Urothelium cell line (cell line): Measurements from ENCODE around the gene PARD3B.

ENCODE experiments used
- DNase-seq: peaks from one replicate; pipeline ENCODE4 v3.0.0; 2011; ENCODE audit warnings: low spot score, mixed read lengths
- FAIRE-seq: peaks from 2 replicates; lab custom pipeline; 2011; peaks lifted over from hg19 to GRCh38; lab: Jason Lieb, UNC

Gene PARD3B

DNA sequence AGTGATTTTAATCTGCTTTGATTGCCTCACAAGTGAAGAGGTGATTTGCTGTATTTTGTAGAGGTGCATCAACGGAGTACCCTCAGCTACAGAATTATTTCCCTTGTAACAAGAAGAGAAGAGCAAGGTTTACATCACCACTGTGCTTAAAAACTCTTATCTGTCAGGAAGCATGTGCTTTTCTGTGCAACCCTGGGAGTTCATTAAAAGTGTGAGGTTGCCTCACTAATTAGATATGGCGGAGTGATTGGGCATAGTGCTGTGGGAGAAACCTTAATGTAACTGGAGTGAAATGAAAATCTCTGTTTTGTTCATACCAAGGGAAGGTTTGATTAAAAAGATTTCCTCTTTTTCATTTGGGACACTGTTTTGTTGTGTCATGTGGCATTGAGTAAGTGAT lies 544.7 kb downstream of the PARD3B start:
- DNase-seq = no peak
- no peak for FAIRE-seq

GRCh38 chr2:205091411-205091810 lies 546.1 kb downstream of the PARD3B start:
- no peak for FAIRE-seq
- DNase-seq = no peak

DNA sequence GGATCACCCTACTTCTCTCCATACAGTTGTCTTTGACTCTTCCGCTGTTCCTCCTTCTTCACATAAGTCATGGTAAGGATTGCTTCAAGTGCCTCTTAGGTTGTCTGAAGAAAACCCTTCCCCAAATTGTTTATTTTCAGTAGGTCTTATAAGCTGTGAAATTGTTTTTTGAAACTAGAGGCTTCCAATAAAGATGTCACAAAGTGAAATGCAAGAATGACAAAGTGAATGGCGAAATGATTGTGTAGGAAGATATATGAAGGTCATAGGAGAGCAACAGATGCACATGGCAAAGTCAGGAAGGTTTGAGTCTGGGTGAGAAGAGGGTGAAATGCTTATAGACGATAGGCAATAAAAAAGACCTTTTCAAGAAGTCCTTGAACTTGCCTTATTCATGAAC lies 548.8 kb downstream of the PARD3B start:
- no peak for FAIRE-seq

GRCh38 chr2:205103699-205104098 lies 558.4 kb downstream of the PARD3B start:
- FAIRE-seq (no peak), DNase-seq (no peak)

More for the DNA sequence above, 548.8 kb downstream of the PARD3B start:
- no peak for DNase-seq

DNA sequence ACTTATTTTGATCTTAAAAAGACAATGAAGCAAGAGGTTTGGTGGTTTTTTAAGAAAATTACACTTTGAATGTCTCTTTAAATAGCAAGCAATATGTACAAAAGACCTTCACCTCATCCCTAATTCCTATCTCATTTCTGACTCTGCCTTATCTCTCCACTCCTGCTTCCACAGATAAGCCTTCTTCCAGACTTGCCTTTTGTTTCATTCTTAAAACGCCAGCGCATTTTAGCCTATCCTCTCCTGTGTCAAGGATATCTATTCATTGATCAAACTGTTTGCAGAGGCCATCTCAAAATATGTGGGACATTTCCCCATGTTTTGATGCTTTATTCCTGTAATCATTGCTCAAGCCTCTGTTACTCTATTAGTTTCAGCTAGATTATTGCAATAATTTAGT lies 562.5 kb downstream of the PARD3B start:
- no peak for DNase-seq
- FAIRE-seq = no peak

GRCh38 chr2:205115511-205115910 lies 570.2 kb downstream of the PARD3B start:
- no peak for DNase-seq
- FAIRE-seq = no peak

DNA sequence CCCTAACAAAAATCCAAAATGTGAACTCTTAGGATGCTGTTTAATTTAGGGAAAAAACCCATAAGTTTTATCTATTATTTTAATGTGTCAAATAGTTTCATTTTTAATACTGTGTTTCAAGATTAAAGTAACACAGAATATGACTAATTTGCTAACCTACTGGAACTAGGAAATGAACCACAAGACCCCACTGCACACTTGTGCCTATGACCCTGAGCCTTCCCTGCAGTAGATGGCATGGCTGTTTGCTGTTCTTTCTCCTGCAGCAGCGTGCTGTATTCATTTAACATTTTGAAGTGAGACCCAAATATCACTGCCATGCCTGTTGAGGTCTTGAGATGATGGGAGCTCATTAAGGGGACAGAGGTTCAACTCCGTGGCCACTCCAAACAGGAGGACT lies 571.9 kb downstream of the PARD3B start:
- FAIRE-seq = no peak
- no peak for DNase-seq

GRCh38 chr2:205119136-205119535 lies 573.9 kb downstream of the PARD3B start:
- FAIRE-seq (no peak), DNase-seq (no peak)

DNA sequence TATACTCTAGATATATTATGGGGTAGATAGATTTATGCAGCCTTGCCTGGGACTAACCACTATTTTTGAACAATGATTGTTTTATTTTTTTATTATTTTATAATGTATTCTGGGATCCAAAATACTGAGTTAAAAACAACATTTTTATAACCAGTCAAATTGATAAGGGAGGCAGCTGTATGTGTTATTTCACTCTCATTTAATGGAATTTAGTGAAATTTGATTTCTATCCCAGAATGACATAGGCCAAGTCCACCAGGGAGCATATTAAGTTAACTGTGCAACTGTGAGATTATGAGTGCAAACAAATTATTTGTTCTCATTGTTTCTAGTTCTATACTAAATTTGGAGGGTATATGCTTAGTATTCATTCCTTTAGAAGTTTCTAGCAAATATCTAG lies 583.5 kb downstream of the PARD3B start:
- no peak for DNase-seq
- no peak for FAIRE-seq

DNA sequence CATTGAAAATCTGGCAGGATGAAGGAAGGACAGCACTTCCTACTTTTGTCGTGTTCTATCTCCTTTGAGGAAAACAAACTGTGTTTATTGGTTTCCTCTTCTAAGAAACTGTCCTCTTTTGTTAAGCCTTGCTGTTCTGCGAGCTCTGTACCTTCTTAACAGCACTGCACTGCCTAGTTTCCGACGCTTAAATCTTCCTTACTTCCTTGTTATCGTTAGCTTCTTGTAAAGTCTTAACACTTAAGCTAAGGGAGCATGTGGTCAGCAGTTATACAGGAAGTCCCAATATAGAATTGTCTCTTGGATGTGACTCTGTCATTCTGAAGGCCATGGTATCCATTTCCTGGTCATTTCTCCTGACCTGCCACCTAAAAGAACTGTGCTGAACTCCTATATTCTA lies 584.3 kb downstream of the PARD3B start:
- FAIRE-seq = no peak
- DNase-seq = no peak

DNA sequence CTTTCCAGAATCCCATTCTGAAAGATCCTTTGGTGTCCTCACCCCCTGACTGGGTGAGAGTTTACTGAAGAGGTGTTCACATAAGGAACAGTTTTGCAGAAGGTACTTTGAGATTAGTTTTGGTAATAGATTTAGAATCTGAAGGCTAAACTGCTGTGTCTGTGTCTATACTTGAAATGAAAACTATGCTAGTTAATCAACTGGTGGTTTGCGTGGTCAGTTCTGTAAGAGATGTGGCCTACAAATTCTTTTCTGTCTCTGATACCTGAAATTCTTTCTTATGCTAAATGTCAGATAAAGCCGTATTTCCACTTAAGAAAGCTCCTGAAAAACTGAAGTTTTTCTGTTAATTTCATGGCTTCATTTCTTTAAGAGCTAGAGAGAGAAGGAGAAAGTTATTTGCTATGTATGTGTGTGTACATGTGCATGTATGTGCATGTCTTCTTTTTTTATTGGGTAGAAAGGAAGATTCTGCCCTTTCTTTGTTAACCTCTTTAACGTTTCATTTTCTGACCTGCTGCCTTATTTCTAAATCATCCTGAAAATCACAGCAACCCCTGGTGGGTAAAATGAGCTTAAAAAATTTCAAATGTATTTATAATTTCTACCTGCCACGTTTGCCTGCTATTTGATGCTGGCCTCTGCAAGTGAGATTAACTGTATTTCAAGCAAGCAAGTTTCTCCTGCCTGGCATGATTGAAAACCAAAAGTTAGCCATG lies 585.0 kb downstream of the PARD3B start:
- DNase-seq (no peak), FAIRE-seq (no peak)

GRCh38 chr2:205133544-205133943 lies 588.3 kb downstream of the PARD3B start:
- DNase-seq (no peak), FAIRE-seq (no peak)

GRCh38 chr2:205138735-205139134 lies 593.5 kb downstream of the PARD3B start:
- FAIRE-seq (no peak), DNase-seq (no peak)

- FAIRE-seq (no peak), DNase-seq (no peak)
Observed at GRCh38 chr2:205139822-205140463, 594.7 kb downstream of the PARD3B start.

- FAIRE-seq = no peak
- DNase-seq = no peak
Observed at GRCh38 chr2:205141381-205141780, 596.1 kb downstream of the PARD3B start.

GRCh38 chr2:205145888-205146287 lies 600.6 kb downstream of the PARD3B start:
- DNase-seq = no peak
- no peak for FAIRE-seq

DNA sequence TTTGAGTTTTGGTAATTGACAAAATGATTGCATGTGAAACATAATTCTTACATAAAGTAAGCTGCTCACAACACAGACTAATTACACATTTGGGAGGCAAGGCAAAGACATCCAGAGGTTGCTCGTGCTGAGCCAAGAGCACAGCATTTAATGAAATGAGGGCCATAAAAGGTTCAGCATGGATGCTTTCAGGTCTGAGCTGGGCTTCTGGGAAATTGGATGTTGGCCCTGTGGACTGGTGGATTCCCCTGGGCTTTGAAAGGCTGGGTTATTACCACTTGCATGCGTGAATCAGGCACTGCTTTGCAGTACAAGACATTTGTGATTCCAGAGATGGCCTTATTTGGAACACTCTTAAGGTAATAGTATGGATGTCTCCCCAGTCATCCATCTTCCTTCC lies 603.5 kb downstream of the PARD3B start:
- FAIRE-seq (no peak), DNase-seq (no peak)

DNA sequence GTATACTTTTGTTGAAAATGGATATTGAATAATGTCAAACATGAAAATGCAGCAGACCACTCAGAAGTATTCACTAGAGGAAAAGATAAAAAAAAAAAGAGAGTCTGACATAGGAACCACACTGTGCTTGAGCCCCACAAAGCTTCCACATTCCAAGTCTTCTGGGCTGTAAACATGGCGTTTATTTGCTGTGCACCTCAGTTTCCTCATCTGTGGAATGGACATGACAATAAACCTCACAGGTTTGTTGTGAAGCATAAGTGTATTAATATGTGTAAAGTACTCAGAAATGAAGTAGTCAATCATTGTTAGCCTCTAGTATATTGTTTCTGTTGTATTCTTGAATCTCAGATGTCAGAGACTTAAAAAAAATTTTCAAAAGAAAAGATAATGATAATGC lies 611.2 kb downstream of the PARD3B start:
- DNase-seq (no peak), FAIRE-seq (no peak)

- no peak for DNase-seq
- FAIRE-seq = no peak
Observed at GRCh38 chr2:205158404-205158803, 613.1 kb downstream of the PARD3B start.

DNA sequence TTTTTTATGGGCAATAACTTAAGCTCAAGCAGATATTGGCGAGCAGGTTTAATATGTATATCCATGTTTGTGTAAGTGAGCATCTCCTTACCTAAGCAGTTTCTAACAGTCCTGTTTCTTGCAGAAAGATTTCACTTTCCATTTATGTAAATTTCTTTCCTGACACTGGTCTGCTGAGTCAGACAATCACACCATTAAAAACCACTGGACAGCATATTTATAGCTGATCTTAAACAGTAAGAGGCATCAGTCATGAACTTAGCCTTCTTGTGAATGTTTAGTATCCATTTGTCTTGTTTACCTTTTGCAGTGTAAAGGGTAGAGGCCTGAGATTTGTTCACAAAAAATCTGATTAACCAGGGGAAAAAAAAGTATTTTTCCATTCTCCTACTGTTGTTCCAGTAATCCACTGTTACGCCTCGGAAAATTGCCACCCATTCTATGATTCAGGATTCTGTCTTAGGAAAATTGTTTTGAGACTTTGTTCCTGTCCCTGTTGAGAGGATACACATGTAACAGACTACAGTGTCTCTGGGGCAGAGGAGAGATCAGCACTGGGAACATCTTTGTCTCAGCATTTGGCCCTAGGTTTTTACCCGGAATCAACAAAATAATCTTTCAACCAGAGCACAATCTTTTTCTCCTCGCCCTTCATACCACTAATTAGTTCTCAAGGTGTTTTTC lies 616.0 kb downstream of the PARD3B start:
- FAIRE-seq = no peak
- no peak for DNase-seq

DNA sequence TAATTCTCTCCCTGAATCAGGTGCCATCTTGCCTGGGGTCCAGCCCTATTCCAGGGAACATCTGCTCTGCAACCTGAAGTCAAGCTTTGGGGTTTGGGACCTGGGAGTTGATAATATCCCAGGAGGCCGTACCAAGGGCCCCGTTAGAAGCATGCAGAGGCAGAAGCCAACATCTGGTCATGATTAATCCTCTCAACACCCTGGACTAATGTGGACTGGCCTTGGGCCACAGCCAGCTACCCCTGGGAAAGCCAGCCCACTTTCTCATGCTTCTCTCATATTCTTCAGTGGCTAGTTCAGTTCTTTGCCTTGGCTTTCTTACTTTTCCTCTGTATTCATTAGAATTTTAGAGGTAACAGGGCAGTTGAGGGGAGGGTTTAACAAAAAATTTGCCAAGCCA lies 621.5 kb downstream of the PARD3B start:
- FAIRE-seq (no peak), DNase-seq (no peak)

- FAIRE-seq (no peak), DNase-seq (no peak)
Observed at GRCh38 chr2:205169012-205169411, 623.7 kb downstream of the PARD3B start.
